Epithelial cell of esophagus (primary cell): ENCODE data around the gene KLHL29.

ENCODE experiments used
- DNase-seq: peaks from one replicate; pipeline ENCODE4 v3.0.0; 2010; ENCODE audit warnings: low read depth
- H3K4me3 ChIP-seq: 2 replicates; pipeline ENCODE4 v1.5.1; 2011; ENCODE audit warnings: mild to moderate bottlenecking, low read length, control low read depth
- TF ChIP-seq, protein P1 (sequence below): IDR thresholded peaks from 2 replicates; pipeline ENCODE4 v1.5.1; 2011; ENCODE audit warnings: low read depth, mild to moderate bottlenecking, low read length, control low read depth, inconsistent platforms; ENCODE audit not compliant: insufficient read depth; ENCODE audit errors: missing control alignments

Gene KLHL29

DNA sequence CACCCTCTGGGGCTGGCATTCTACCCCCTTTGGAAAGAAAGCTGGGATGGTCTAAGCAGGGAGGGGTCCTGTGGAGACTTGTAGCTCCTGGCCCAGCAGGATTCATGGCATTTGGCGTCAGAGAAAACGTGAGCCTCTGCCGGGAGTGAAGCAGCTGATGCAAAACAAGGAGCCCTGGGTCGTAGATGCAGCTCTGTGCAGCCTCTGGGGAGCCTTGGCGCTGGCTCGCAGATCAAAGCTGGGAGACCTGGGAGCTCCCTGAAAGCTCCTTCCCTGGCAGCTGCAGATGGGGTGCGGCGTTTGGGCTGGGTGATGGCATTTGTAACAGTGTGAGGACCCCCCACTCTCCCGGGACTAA, 148.3 kb downstream of the KLHL29 start:
- H3K4me3 ChIP-seq: no peak overlapping the region
- TF ChIP-seq, protein P1, sequence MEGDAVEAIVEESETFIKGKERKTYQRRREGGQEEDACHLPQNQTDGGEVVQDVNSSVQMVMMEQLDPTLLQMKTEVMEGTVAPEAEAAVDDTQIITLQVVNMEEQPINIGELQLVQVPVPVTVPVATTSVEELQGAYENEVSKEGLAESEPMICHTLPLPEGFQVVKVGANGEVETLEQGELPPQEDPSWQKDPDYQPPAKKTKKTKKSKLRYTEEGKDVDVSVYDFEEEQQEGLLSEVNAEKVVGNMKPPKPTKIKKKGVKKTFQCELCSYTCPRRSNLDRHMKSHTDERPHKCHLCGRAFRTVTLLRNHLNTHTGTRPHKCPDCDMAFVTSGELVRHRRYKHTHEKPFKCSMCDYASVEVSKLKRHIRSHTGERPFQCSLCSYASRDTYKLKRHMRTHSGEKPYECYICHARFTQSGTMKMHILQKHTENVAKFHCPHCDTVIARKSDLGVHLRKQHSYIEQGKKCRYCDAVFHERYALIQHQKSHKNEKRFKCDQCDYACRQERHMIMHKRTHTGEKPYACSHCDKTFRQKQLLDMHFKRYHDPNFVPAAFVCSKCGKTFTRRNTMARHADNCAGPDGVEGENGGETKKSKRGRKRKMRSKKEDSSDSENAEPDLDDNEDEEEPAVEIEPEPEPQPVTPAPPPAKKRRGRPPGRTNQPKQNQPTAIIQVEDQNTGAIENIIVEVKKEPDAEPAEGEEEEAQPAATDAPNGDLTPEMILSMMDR: no peak
- no peak for DNase-seq

DNA sequence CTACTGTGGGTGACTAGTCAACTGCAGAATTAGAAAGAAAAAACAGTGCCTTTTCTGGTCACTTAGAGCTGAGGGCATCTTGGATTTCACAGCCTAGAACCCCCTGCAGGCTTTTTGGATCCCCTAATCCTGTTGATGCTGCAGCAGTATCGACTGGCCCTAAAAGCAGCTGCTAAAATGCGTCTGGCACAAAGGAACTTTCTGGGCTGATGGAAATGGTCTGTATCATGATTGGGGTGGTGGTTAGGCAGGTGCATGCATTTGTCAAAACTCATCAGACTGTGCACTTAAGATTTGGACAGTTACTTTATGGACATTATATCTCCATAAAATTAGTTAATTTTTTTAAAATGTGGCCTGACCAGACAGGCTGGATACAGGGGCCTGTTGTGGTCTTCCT, 149.8 kb downstream of the KLHL29 start:
- TF ChIP-seq, protein P1: no peak
- no peak for DNase-seq
- H3K4me3 ChIP-seq: no peak overlapping the region

DNA sequence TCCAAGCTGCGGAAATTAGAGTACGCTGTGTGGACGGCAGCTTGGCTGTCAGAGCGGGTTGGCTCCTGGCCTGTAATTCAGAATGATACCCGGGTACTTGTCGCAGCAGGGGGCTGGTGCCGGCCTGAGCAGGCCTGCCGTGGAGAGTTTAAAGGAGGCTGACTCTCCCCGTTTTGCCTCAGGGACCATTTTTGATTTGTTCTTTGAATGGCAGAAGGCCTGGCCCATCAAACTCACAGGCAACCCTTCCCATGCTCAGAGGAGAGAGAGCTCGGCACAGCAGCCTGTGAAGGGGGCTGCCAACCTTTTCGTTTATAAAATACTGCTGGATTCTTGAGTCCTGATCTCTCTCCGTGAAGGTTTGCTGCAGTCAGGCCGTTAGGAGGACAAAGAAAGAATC, 151.3 kb downstream of the KLHL29 start:
- H3K4me3 ChIP-seq: no peak overlapping the region
- TF ChIP-seq, protein P1: no peak
- no peak for DNase-seq

DNA sequence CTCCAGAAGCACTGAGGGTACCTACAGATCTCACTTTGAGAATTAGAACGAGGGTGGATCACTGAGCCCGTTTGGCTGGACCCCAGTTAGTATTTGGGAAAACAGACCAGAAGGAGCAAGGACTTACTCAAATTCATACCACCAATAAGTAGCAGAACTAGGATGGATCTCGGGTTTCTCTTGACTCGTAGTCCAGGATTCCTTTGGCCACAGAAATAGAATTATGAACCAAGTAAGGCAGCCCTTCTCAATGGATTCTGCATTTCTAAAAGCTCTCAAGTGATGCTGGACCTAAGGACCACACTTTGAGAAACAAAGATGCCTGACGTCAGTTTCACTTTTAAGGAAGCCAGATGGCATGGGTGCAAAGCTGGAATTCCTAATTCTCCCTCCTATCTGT, 153.0 kb downstream of the KLHL29 start:
- TF ChIP-seq, protein P1: no peak
- DNase-seq: no peak
- no peak overlapping the region for H3K4me3 ChIP-seq

DNA sequence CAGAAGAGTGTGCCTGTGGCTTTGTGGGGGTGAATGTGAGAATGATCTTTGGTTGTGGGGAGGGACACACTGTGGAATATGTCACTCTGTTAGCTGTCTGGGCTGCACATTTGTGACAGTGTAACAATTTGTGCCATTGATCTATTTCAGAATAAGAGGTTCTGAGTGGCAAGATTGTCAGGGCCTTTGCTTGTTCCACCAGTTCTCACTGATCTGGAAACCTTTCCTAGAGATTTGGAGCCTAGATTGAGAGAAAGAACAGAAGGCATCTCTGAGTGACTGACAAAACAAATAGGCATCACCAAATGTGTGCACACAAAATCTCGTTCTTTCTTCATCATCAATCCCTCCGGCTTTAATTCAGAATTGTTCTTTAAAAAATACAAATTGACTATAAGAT, 153.6 kb downstream of the KLHL29 start:
- no peak for DNase-seq
- no peak overlapping the region for H3K4me3 ChIP-seq
- TF ChIP-seq, protein P1: no peak

DNA sequence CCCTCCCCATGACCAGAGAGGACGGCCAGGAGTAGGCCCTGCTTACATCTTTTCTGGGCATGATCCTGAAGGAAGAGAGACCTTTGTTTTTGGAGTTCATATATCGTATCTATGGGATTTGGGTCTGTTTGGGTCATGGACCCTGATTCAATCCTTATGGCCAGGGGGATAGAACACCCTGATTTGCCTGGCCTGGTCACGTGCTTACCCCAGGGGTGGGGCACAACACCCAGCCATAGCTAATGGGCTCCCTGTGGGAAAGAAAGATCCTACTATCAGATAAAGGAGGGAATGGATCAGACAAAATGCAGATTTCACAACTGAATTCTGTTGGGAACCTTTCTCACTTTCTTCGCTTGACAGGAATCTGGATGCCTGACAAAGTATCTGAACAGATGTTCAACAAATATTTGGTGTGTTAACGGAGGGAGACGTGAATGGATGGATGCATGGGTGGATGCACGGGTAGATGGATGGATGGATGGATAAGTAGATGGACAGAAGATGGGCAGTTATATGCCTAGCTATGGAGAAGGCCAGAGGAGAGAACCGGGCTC, 155.9 kb downstream of the KLHL29 start:
- no peak overlapping the region for H3K4me3 ChIP-seq
- DNase-seq: no peak
- TF ChIP-seq, protein P1: no peak

DNA sequence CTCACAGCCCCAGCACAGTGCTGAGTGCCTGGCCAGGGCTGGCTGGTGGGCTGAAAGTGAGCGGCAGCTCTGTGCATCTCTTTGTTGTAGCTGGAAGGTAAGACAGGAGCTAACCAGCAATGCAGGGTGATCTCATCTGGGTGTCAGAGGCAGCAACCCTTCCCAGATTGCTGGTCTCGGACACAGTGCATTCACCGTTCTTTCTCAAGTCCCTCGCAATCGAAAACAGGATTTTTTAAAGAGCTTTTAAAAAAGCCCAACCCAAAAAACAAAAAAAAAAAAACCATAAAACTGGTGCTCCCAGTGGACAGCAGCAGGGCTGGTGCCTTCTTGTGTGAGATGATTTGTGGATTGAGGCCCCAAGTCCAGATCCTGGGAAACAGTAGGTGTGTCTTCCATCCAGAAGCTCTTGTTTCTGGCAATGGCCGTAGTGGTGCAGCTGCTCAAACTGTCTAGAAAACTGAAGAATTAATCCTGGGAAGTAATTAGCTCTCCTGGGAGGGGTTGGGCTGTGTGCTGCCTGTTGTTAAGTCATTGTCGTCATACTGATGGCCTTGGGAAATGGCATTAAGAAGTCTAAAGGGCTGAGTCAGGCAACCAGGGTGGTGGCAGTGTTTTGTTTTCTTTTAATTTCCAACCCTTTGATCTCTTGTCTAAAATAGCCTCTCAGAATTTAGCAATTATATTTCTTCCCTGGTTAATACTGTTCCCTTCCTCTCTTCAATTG, 156.7 kb downstream of the KLHL29 start:
- DNase-seq: no peak
- no peak overlapping the region for H3K4me3 ChIP-seq

More for the DNA sequence above, 156.7 kb downstream of the KLHL29 start:
- TF ChIP-seq, protein P1: no peak
